Peyer's patch (tissue), 4 donors: Measurements from ENCODE around the gene SMURF1. TPM values are rescaled to one million over a fixed set of nuclear protein-coding genes. Genes with fewer than 3 reads are reported as not detected.
A peak's percentile ranks its signal among the peaks of the same experiment; 100 is the strongest.

Source experiments
- DNase-seq, 3 donors: peaks; one replicate each; pipeline ENCODE4 v3.0.0-alpha.2; 2017 to 2019
- H3K27ac ChIP-seq, 4 donors: fragments of 200-600 bp; sonication (generic); one replicate each; pipeline ENCODE4 v1.5.1; 2016 to 2019
- H3K27me3 ChIP-seq, 2 donors: fragments of 200-600 bp; sonication (generic); one replicate each; pipeline ENCODE4 v1.5.1; 2019
- H3K36me3 ChIP-seq, 3 donors: fragments of 200-600 bp; sonication (generic); one replicate each; pipeline ENCODE4 v1.5.1; 2016 to 2019
- H3K4me1 ChIP-seq, 4 donors: fragments of 200-600 bp; sonication (generic); one replicate each; pipeline ENCODE4 v1.5.1; 2016 to 2019
- H3K4me3 ChIP-seq, 4 donors: fragments of 200-600 bp; sonication (generic); 1 replicate in 3 of 4; 2 replicates in 1 of 4; pipeline ENCODE4 v1.5.1; 2016 to 2019; ENCODE audit warnings: mild to moderate bottlenecking in 1 of 4
- H3K9me3 ChIP-seq, 4 donors: fragments of 200-600 bp; sonication (generic); one replicate each; pipeline ENCODE4 v1.5.1; 2016 to 2019; ENCODE audit warnings: mild to moderate bottlenecking in 1 of 4
- CTCF ChIP-seq, 6 experiments: fragments of 450-650 bp in 4 of 6; fragments of 200-600 bp in 2 of 6; sonication (generic) in 1 of 6; IDR thresholded peaks; one replicate each; pipeline ENCODE4 v1.5.1; 2017 to 2019; ENCODE audit warnings: antibody characterized with exemption in 6 of 6, mild to moderate bottlenecking in 3 of 6, moderate library complexity in 1 of 6
- POLR2A ChIP-seq, 2 donors: fragments of 450-650 bp; IDR thresholded peaks; one replicate each; pipeline ENCODE4 v1.5.1; 2017; ENCODE audit warnings: antibody characterized with exemption in 2 of 2, mild to moderate bottlenecking in 2 of 2, moderate library complexity in 2 of 2
- total RNA-seq, 4 donors: library from RNA; depleted of rRNA; stranded (reverse); fragments of >200 nt; gene quantifications; one replicate each; pipeline ENCODE4 v1.1.0, GENCODE V29; 2016

The SMURF1 gene
- total RNA-seq, 4 donors from 2014 or later, result 17.2 to 85.0 (median 43.0) TPM

GRCh38 chr7:99006739-99007424 is 137.0 kb downstream of the SMURF1 start:
- no peaks in the 10 kb centered on the region for H3K4me1 ChIP-seq
- H3K9me3 ChIP-seq, result no peaks in the 10 kb centered on the region
- no peak overlapping the region for H3K4me3 ChIP-seq
- no peak for DNase-seq
- H3K27me3 ChIP-seq, result no peaks in the 10 kb centered on the region
- peaks cover 0 to 87% (median 0%) of the 10 kb centered on the region in 3 donors for H3K36me3 ChIP-seq
- no peak overlapping the region for H3K27ac ChIP-seq
- TF ChIP-seq POLR2A (IDR thresholded peaks at IDR 0.05) (no peak), CTCF (IDR thresholded peaks at IDR 0.05) (no peak)

GRCh38 chr7:99005776-99006175 is 138.1 kb downstream of the SMURF1 start:
- Histone ChIP-seq H3K4me3 (no peak overlapping the region), H3K9me3 (no peaks in the 10 kb centered on the region), H3K27me3 (no peaks in the 10 kb centered on the region), H3K27ac (no peak overlapping the region), H3K4me1 (no peaks in the 10 kb centered on the region), H3K36me3 (peaks cover 0 to 87% (median 0%) of the 10 kb centered on the region in 3 donors)
- DNase-seq, result peak in 1 of 3 donors; percentile 37
- TF ChIP-seq POLR2A (IDR thresholded peaks at IDR 0.05) (no peak), CTCF (IDR thresholded peaks at IDR 0.05) (no peak)

DNA sequence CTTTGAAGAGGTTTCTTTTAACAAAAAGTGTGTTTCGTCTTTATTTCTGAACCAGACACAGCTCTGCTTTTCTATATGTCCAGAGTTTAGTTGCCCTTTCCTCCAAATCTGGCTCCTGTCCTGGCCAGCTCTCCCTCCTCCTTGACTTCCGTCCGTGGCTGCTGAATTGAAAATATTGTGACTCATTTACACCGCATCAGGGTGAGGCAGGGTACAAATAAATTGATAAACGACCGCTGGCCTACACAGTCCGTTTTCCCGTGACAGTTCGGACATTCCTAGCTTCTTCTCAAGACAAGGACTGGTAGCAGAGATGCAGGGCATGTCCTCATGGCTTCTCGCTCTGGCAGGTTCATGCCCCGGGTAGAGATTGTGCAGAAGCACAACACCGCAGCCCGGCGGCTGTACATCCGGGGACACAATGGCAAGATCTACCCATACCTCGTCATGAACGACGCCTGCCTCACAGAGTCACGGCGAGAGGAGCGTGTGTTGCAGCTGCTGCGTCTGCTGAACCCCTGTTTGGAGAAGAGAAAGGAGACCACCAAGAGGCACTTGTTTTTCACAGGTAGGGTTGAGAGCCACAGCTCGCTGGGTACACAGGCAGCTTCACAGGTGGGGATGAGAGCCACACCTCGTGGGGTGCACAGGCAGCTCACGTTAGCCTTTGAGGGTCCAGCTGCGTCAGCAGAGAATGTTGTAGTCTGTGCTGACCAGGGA is 139.0 kb downstream of the SMURF1 start:
- no peak overlapping the region for H3K27ac ChIP-seq
- H3K36me3 ChIP-seq, result peaks cover 0 to 87% (median 0%) of the 10 kb centered on the region in 3 donors
- no peak overlapping the region for H3K4me3 ChIP-seq
- TF ChIP-seq CTCF (IDR thresholded peaks at IDR 0.05), result no peak
- H3K27me3 ChIP-seq, result no peaks in the 10 kb centered on the region
- no peaks in the 10 kb centered on the region for H3K4me1 ChIP-seq
- DNase-seq, result no peak
- H3K9me3 ChIP-seq, result no peaks in the 10 kb centered on the region

GRCh38 chr7:99004216-99004615 is 139.7 kb downstream of the SMURF1 start:
- TF ChIP-seq CTCF (IDR thresholded peaks at IDR 0.05), result no peak
- TF ChIP-seq POLR2A (IDR thresholded peaks at IDR 0.05), result no peak
- no peaks in the 10 kb centered on the region for H3K27me3 ChIP-seq
- peaks cover 0 to 90% (median 0%) of the 10 kb centered on the region in 3 donors for H3K36me3 ChIP-seq
- H3K4me3 ChIP-seq, result no peak overlapping the region
- DNase-seq, result no peak
- no peaks in the 10 kb centered on the region for H3K4me1 ChIP-seq
- H3K27ac ChIP-seq, result no peak overlapping the region
- H3K9me3 ChIP-seq, result no peaks in the 10 kb centered on the region

DNA sequence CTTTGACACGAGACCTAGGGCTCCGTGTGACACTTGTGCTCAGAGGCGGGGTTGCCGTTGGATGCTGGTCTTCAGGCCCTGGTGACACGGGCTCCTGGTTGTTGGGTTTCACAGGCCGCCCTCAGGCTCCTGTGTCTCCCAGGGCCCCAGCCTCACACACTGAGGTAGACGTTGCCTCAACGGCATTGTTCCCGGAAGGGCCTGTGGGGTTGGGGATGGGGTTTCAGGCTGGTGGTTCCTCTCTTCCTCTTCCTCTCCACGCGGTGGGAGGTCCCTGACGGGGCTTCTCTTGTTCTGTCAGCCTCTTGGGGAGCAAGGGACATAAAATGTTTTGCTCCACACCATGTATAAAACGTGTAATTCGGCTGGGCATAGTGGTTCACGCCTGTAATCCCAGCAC is 140.5 kb downstream of the SMURF1 start:
- H3K4me3 ChIP-seq, result no peak overlapping the region
- H3K9me3 ChIP-seq, result no peaks in the 10 kb centered on the region
- H3K27me3 ChIP-seq, result no peaks in the 10 kb centered on the region
- no peak for TF ChIP-seq POLR2A (IDR thresholded peaks at IDR 0.05)
- TF ChIP-seq CTCF (IDR thresholded peaks at IDR 0.05), result no peak
- peaks cover 0 to 5% (median 0%) of the 10 kb centered on the region in 4 donors for H3K4me1 ChIP-seq
- DNase-seq, result no peak
- H3K27ac ChIP-seq, result no peak overlapping the region
- H3K36me3 ChIP-seq, result peaks cover 0 to 90% (median 0%) of the 10 kb centered on the region in 3 donors
